ENCODE data around the gene SENP7. TPM values are rescaled to one million over a fixed set of nuclear protein-coding genes. Genes with fewer than 3 reads are reported as not detected.

SENP7 gene
- total and polyA plus RNA-seq, 2 donors (not counting 1 experiment from before 2014, with no cell fraction given), result 14.7 to 50.3 TPM

GRCh38 chr3:101300073-101300472 is 212.9 kb downstream of the SENP7 start:
- H3K4me3 Mint-ChIP-seq, result no peak overlapping the region
- ATAC-seq (ENCODE audit: low read depth), result no peak
- Histone ChIP-seq H3K36me3 (replicated peaks in 1 of 2; ENCODE audit: control extremely low read depth in 1 of 2, control insufficient read depth in 1 of 2, extremely low read depth in 1 of 2, insufficient read depth in 2 of 2, low read length in 1 of 2) (peaks cover 0 to 1% of the 10 kb centered on the region in 2 experiments), H3K79me2 (ENCODE audit: control insufficient read depth, insufficient read depth, low read length) (no peaks in the 10 kb centered on the region), H3K4me3 (ENCODE audit: control extremely low read depth in 1 of 5, extremely low read depth in 1 of 5, insufficient read depth in 1 of 5, low read depth in 2 of 5, low read length in 4 of 5) (no peak overlapping the region), H3K4me1 (ENCODE audit: control insufficient read depth in 2 of 2, insufficient read depth in 2 of 2, low read length in 2 of 2) (no peaks in the 10 kb centered on the region), H3K4me2 (replicated peaks; ENCODE audit: low read depth, low read length, poor library complexity, severe bottlenecking) (no peak overlapping the region), H3K9me3 (ENCODE audit: control extremely low read depth in 1 of 3, control insufficient read depth in 2 of 3, insufficient read depth in 1 of 3, low read length in 2 of 3) (peaks cover 0 to 17% (median 2%) of the 10 kb centered on the region in 3 donors), H3K9ac (ENCODE audit: low read length) (no peak overlapping the region), H4K20me1 (ENCODE audit: control insufficient read depth, insufficient read depth, low read length, poor library complexity, severe bottlenecking) (no peaks in the 10 kb centered on the region), H3K27ac (ENCODE audit: low read length in 2 of 2) (no peak overlapping the region), H3K27me3 (replicated peaks in 1 of 4; ENCODE audit: control extremely low read depth in 1 of 4, control insufficient read depth in 3 of 4, insufficient read depth in 4 of 4, low read length in 3 of 4) (no peaks in the 10 kb centered on the region), H2AFZ (ENCODE audit: insufficient read depth, low read depth, low read length, poor library complexity, severe bottlenecking) (no peak overlapping the region)
- intact Hi-C loops (cut with micrococcal nuclease), result no loop called here
- 97% methylated on average over 8 of the region's 8 CpGs for WGBS (ENCODE audit: insufficient coverage)
- TF ChIP-seq EZH2 (IDR thresholded peaks at IDR 0.05; ENCODE audit: borderline replicate concordance, insufficient read depth, low read depth, low read length, poor library complexity, severe bottlenecking) (no peak), CTCF (IDR thresholded peaks at IDR 0.05) (no peak)
- H3K9me3 Mint-ChIP-seq (ENCODE audit: insufficient read depth), result peaks cover 29% of the 10 kb centered on the region
- DNase-seq, result no peak
- no peaks in the 10 kb centered on the region for H3K4me1 Mint-ChIP-seq
- no peaks in the 10 kb centered on the region for H3K27me3 Mint-ChIP-seq
- ChIA-PET CTCF (no interaction called here), POLR2A (no interaction called here)
- no peak overlapping the region for H3K27ac Mint-ChIP-seq

GRCh38 chr3:101292027-101292426 is 221.0 kb downstream of the SENP7 start:
- POLR2A ChIA-PET, result no interaction called here
- CTCF ChIA-PET, result no interaction called here
- Histone ChIP-seq H3K79me2 (ENCODE audit: control insufficient read depth, insufficient read depth, low read length) (no peaks in the 10 kb centered on the region), H3K4me1 (ENCODE audit: control insufficient read depth in 2 of 2, insufficient read depth in 2 of 2, low read length in 2 of 2) (no peaks in the 10 kb centered on the region), H2AFZ (ENCODE audit: insufficient read depth, low read depth, low read length, poor library complexity, severe bottlenecking) (no peak overlapping the region), H3K4me3 (ENCODE audit: control extremely low read depth in 1 of 5, extremely low read depth in 1 of 5, insufficient read depth in 1 of 5, low read depth in 2 of 5, low read length in 4 of 5) (no peak overlapping the region), H3K9ac (ENCODE audit: low read length) (no peak overlapping the region), H3K9me3 (ENCODE audit: control extremely low read depth in 1 of 3, control insufficient read depth in 2 of 3, insufficient read depth in 1 of 3, low read length in 2 of 3) (peaks cover 0 to 4% (median 2%) of the 10 kb centered on the region in 3 donors), H4K20me1 (ENCODE audit: control insufficient read depth, insufficient read depth, low read length, poor library complexity, severe bottlenecking) (no peaks in the 10 kb centered on the region), H3K36me3 (replicated peaks in 1 of 2; ENCODE audit: control extremely low read depth in 1 of 2, control insufficient read depth in 1 of 2, extremely low read depth in 1 of 2, insufficient read depth in 2 of 2, low read length in 1 of 2) (no peaks in the 10 kb centered on the region), H3K4me2 (replicated peaks; ENCODE audit: low read depth, low read length, poor library complexity, severe bottlenecking) (no peak overlapping the region), H3K27ac (ENCODE audit: low read length in 2 of 2) (no peak overlapping the region), H3K27me3 (replicated peaks in 1 of 4; ENCODE audit: control extremely low read depth in 1 of 4, control insufficient read depth in 3 of 4, insufficient read depth in 4 of 4, low read length in 3 of 4) (no peaks in the 10 kb centered on the region)
- H3K4me3 Mint-ChIP-seq, result no peak overlapping the region
- H3K9me3 Mint-ChIP-seq (ENCODE audit: insufficient read depth), result peaks cover 12% of the 10 kb centered on the region
- intact Hi-C loops (cut with micrococcal nuclease), result no loop called here
- DNase-seq (no peak), ATAC-seq (ENCODE audit: low read depth) (no peak)
- no peaks in the 10 kb centered on the region for H3K27me3 Mint-ChIP-seq
- no peak for TF ChIP-seq CTCF (IDR thresholded peaks at IDR 0.05)
- no peak for TF ChIP-seq EZH2 (IDR thresholded peaks at IDR 0.05; ENCODE audit: borderline replicate concordance, insufficient read depth, low read depth, low read length, poor library complexity, severe bottlenecking)
- no peaks in the 10 kb centered on the region for H3K4me1 Mint-ChIP-seq
- H3K27ac Mint-ChIP-seq, result no peak overlapping the region

Data from B cell (primary cell).